ENCODE measurements around the gene EMILIN1. TPM values are rescaled to one million over a fixed set of nuclear protein-coding genes. Genes with fewer than 3 reads are reported as not detected.

The EMILIN1 gene
- total and polyA plus RNA-seq, 10 of the 15 experiments (the other 5 are each of a cell fraction or from before 2014, with no cell fraction given) = 0.01 to 2.3 (median 1.2) TPM; not detected in 2

- Histone ChIP-seq H2AFZ (ENCODE audit: control insufficient read depth, low read depth, low read length) (no peak overlapping the region), H3K4me2 (ENCODE audit: control insufficient read depth, insufficient read depth) (no peak overlapping the region), H3K79me2 (ENCODE audit: control insufficient read depth, insufficient read depth, low read length) (no peaks in the 10 kb centered on the region), H3K27ac (ENCODE audit: control insufficient read depth, insufficient read depth) (no peak overlapping the region), H3K4me1 (ENCODE audit: control insufficient read depth, insufficient read depth, low read length) (no peaks in the 10 kb centered on the region), H4K20me1 (ENCODE audit: control insufficient read depth, insufficient read depth) (no peaks in the 10 kb centered on the region), H3K27me3 (replicated peaks in 1 of 2; ENCODE audit: control insufficient read depth in 2 of 2, insufficient read depth in 2 of 2, low read length in 1 of 2) (no peaks in the 10 kb centered on the region; a peak in 2 of 4 replicates), H3K36me3 (ENCODE audit: control insufficient read depth in 2 of 2, insufficient read depth in 2 of 2, low read length in 1 of 2) (no peaks in the 10 kb centered on the region), H3K9me3 (replicated peaks; ENCODE audit: control insufficient read depth, insufficient read depth, low read length) (no peaks in the 10 kb centered on the region), H3K4me3 (no peak overlapping the region), H3K9ac (ENCODE audit: control insufficient read depth, insufficient read depth, low read length) (no peak overlapping the region)
- ATAC-seq (no peak), DNase-seq (ENCODE audit: low read depth, low spot score) (no peak), FAIRE-seq (no peak)
- ChIA-PET CTCF (interaction anchor here (0.6 to 3.1 kb wide), 6 partner anchors 9 to 197 kb away, joined by 3 to 13 read pairs (median 3); no protein-coding TSS in a partner anchor), POLR2A (no interaction called here), RAD21 (ENCODE audit: unreplicated experiment) (no interaction called here), SMC1A (ENCODE audit: uncharacterized antibody, unreplicated experiment) (interaction anchor here (0.9 to 2.7 kb wide), 3 partner anchors 10 to 175 kb away, joined by 4 to 10 read pairs (median 6); partner anchors contain the start of gene TRIM54)
- intact Hi-C loops (cut with micrococcal nuclease; ENCODE audit: unreplicated experiment) = no loop called here
- TF ChIP-seq CTCF (IDR thresholded peaks at IDR 0.05 in 2 of 3, conservative IDR thresholded peaks at IDR 0.05 in 1 of 3; ENCODE audit: control insufficient read depth in 2 of 3, extremely low read depth in 1 of 3, insufficient read depth in 1 of 3, low read depth in 3 of 3, low read length in 3 of 3) (no peak), TBL1XR1 (IDR thresholded peaks at IDR 0.05; ENCODE audit: low read depth, low read length) (no peak), CUX1 (IDR thresholded peaks at IDR 0.05; ENCODE audit: insufficient replicate concordance, low read depth, low read length) (no peak), IRF5 (IDR thresholded peaks at IDR 0.05; ENCODE audit: borderline replicate concordance) (no peak), BCL3 (IDR thresholded peaks at IDR 0.05; ENCODE audit: borderline replicate concordance, insufficient read depth, low read depth, low read length, poor library complexity, severe bottlenecking) (no peak), HDGF (IDR thresholded peaks at IDR 0.05) (no peak), ATF2 (IDR thresholded peaks at IDR 0.05; ENCODE audit: low read length) (no peak), NFIC (IDR thresholded peaks at IDR 0.05; ENCODE audit: low read depth, low read length) (no peak), SIN3A (IDR thresholded peaks at IDR 0.05; ENCODE audit: low read depth, low read length) (no peak), MTA3 (IDR thresholded peaks at IDR 0.05; ENCODE audit: borderline replicate concordance, low read length) (no peak)
- 49% methylated on average over 3 of the region's 3 CpGs for WGBS (ENCODE audit: insufficient coverage, insufficient replicate concordance, low lambda C conversion rate, missing lambda C conversion rate)
- no TSS peak for BruUV-seq (replicated peaks)
- in situ Hi-C loops (cut with MboI) = no loop called here
These were observed 27.6 kb downstream of the EMILIN1 start for GRCh38 chr2:27105981-27106380.

Data from GM12878 (cell line).